Omental fat pad (tissue), 4 donors: Measurements from ENCODE around the gene LSS. TPM values are rescaled to one million over a fixed set of nuclear protein-coding genes. Genes with fewer than 3 reads are reported as not detected.

Experiments used
- ATAC-seq: fragments of 150-250 bp; one replicate; pipeline ENCODE4 v1.9.1; 2016; ENCODE audit warnings: mild to moderate bottlenecking, moderate library complexity; ENCODE audit not compliant: low FRiP score
- DNase-seq: peaks from one replicate; pipeline ENCODE4 v3.0.0-alpha.2; 2019; ENCODE audit warnings: low spot score
- total RNA-seq, 4 donors: library from RNA; depleted of rRNA; stranded (reverse); fragments of >200 nt; gene quantifications; one replicate each; pipeline ENCODE4 v1.1.0, GENCODE V29; 2016
- TF ChIP-seq, protein P1 (sequence below), 3 donors: fragments of 450-650 bp; IDR thresholded peaks; one replicate each; pipeline ENCODE4 v1.5.1; 2016 to 2017; ENCODE audit warnings: antibody characterized with exemption in 3 of 3, mild to moderate bottlenecking in 3 of 3, moderate library complexity in 2 of 3

The LSS gene
- total RNA-seq, 4 donors from 2014 or later = 94.8 to 122 (median 108) TPM

- TF ChIP-seq, protein P1, sequence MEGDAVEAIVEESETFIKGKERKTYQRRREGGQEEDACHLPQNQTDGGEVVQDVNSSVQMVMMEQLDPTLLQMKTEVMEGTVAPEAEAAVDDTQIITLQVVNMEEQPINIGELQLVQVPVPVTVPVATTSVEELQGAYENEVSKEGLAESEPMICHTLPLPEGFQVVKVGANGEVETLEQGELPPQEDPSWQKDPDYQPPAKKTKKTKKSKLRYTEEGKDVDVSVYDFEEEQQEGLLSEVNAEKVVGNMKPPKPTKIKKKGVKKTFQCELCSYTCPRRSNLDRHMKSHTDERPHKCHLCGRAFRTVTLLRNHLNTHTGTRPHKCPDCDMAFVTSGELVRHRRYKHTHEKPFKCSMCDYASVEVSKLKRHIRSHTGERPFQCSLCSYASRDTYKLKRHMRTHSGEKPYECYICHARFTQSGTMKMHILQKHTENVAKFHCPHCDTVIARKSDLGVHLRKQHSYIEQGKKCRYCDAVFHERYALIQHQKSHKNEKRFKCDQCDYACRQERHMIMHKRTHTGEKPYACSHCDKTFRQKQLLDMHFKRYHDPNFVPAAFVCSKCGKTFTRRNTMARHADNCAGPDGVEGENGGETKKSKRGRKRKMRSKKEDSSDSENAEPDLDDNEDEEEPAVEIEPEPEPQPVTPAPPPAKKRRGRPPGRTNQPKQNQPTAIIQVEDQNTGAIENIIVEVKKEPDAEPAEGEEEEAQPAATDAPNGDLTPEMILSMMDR (IDR thresholded peaks at IDR 0.05) = no peak
- DNase-seq (no peak), ATAC-seq (no peak)
Measured at GRCh38 chr21:46239817-46240325, 11.3 kb upstream of the LSS start.

- TF ChIP-seq, protein P1 (IDR thresholded peaks at IDR 0.05) = no peak
- DNase-seq (no peak), ATAC-seq (no peak)
Measured at GRCh38 chr21:46237474-46237873, 8.9 kb upstream of the LSS start.

- TF ChIP-seq, protein P1 (IDR thresholded peaks at IDR 0.05) = no peak
- DNase-seq (no peak), ATAC-seq (no peak)
Measured at GRCh38 chr21:46234436-46234950, 5.9 kb upstream of the LSS start.

- ATAC-seq (no peak), DNase-seq (no peak)
- TF ChIP-seq, protein P1 (IDR thresholded peaks at IDR 0.05) = no peak
Measured at GRCh38 chr21:46229923-46230260, 1.3 kb upstream of the LSS start.

DNA sequence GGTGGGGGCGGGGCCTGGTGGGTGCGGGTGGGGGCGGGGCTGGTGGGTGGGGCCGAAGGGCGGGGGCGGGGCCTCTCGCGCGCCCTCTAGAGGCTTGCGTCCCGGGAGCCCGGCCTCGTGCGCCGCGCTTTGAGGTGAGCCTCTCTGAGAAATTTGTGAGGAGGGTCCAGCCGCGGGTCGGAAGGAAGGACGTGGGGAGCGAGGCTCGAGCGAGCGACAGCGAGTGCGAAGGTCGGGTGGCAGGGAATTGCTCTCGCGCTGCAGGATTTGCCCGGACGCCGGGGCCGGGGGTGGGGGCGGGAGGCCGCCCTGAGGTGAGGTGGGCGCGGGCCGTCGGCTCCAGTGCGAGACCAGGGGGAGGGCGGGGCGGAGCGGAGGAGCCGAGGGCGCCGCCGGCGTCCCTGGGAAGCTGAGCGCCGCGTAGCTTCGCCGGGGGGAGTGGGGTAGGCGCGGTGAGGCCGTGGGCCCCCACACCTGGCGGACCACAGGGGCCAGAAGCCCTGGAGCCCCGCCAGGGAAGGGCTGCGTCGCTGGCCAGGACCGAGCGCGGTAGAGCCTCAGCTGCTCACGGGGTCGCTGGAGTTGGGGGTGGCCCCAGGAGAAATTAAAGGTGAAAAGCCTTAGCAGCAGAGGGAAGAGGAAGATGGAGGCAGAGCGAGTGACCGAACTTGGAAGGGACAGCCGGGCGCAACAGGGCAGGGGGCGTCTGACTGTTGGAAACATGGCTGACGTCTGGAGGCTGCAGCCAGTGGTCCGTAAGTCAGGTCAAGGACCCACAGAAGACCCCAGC lies 754 bp upstream of the LSS start:
- TF ChIP-seq, protein P1 (IDR thresholded peaks at IDR 0.05) = no peak
- no peak for DNase-seq
- peak; percentile 50 for ATAC-seq

DNA sequence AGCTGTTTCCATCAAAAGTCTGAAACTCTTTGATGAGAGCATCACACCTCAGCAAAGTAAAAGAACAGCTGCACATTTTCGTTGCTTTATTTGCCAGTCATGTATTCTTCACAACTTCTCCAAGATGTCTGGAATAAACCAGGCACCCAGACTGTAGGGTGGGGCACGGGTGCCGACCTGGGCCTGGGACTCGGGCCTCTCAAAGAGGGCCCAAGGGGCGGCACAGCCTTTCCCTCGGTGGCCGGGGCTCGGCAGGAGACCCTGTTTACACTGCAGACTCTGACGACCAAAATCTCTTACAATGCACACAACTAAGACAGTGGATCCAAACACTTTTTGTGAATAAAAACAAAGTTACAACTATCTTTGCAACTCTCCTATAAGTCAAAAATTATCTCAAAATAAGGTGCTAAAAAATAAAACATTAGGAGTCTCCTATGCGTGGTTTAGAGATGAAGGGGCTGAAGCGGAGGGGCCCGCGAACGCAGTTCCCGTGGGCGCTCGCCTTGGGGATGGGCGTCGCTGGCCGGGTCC lies 696 bp downstream of the LSS start:
- ATAC-seq (no peak), DNase-seq (no peak)
- TF ChIP-seq, protein P1 (IDR thresholded peaks at IDR 0.05) = no peak
